ENCODE measurements around the gene FANCC.

DNA sequence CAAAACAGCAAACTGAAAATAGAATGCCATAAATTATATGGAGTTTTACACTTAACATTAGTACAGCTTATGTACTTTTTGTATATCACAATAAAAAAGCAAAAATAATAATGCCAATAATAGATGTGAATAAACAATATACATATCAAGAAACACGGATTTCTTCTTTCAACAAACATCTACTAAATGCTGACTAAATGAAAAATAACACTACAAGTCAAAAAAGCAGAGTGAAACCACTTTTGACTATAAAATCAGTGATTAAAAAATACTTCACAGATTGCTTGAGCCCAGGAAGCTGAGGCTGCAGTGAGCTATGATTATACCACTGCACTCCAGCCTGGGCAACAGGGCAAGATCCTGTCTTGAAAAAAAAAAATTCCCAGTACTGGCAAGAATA, 32.2 kb downstream of the FANCC start:
- TF ChIP-seq, protein P1, sequence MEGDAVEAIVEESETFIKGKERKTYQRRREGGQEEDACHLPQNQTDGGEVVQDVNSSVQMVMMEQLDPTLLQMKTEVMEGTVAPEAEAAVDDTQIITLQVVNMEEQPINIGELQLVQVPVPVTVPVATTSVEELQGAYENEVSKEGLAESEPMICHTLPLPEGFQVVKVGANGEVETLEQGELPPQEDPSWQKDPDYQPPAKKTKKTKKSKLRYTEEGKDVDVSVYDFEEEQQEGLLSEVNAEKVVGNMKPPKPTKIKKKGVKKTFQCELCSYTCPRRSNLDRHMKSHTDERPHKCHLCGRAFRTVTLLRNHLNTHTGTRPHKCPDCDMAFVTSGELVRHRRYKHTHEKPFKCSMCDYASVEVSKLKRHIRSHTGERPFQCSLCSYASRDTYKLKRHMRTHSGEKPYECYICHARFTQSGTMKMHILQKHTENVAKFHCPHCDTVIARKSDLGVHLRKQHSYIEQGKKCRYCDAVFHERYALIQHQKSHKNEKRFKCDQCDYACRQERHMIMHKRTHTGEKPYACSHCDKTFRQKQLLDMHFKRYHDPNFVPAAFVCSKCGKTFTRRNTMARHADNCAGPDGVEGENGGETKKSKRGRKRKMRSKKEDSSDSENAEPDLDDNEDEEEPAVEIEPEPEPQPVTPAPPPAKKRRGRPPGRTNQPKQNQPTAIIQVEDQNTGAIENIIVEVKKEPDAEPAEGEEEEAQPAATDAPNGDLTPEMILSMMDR (IDR thresholded peaks at IDR 0.05), result no peak
- no peak for TF ChIP-seq POLR2A (IDR thresholded peaks at IDR 0.05)
